Nephron progenitor cell (in vitro differentiated cells): ENCODE results near the gene CEP43.

ENCODE experiments used
- DNase-seq: peaks from one replicate; pipeline ENCODE4 v3.0.0; 2021
- H3K27ac Mint-ChIP-seq: 2 replicates; pipeline ENCODE4 v1.8.0; 2021; ENCODE audit warnings: mild to moderate bottlenecking, moderate library complexity, mixed read lengths
- H3K27me3 Mint-ChIP-seq: 2 replicates; pipeline ENCODE4 v1.8.0; 2021; ENCODE audit warnings: mild to moderate bottlenecking, low read depth, mixed read lengths; ENCODE audit not compliant: poor library complexity
- H3K36me3 Mint-ChIP-seq: 2 replicates; pipeline ENCODE4 v1.8.0; 2021; ENCODE audit warnings: low read depth, mixed read lengths
- H3K4me1 Mint-ChIP-seq: 2 replicates; pipeline ENCODE4 v1.8.0; 2021; ENCODE audit warnings: mixed read lengths
- H3K4me3 Mint-ChIP-seq: 2 replicates; pipeline ENCODE4 v1.8.0; 2021; ENCODE audit warnings: mild to moderate bottlenecking, moderate library complexity, mixed read lengths
- H3K9me3 Mint-ChIP-seq: 2 replicates; pipeline ENCODE4 v1.8.0; 2021; ENCODE audit warnings: mild to moderate bottlenecking, moderate library complexity, mixed read lengths
- TF ChIP-seq, protein P1 (sequence below): fragments of 200-600 bp; sonication (generic); IDR thresholded peaks from 2 replicates; pipeline ENCODE4 v1.5.0; 2021; ENCODE audit warnings: antibody characterized with exemption

Gene CEP43

DNA sequence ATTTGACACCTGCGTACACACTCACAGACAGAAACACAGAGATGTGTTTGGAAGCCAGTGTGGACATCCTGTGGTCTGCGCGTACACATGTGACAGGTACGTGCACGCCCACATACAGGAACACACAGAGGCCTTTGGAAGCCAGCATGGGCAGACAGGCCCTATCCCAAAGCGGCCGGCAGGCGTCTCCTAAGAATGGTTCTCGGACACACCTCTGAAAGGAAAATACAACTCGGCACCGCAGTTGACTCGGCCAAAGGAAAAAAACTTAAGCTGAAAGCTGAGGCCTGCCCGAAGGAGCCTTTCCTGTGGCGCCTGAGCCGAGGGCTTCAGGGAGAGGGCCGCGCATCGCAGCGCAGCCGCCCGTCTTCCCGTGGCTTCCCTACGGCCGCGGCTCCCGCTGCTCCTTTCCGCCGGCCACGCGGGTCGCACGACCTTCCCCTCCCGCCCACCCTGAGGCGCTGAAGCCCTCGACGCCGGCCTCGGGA is 1.4 kb upstream of the CEP43 start:
- DNase-seq: no peak
- H3K27ac Mint-ChIP-seq: no peak overlapping the region
- H3K4me1 Mint-ChIP-seq: peaks cover 33% of the 10 kb centered on the region
- peaks cover 35% of the 10 kb centered on the region for H3K9me3 Mint-ChIP-seq
- H3K36me3 Mint-ChIP-seq: peaks cover 55% of the 10 kb centered on the region
- H3K4me3 Mint-ChIP-seq: peak overlapping the region; percentile 80
- no peaks in the 10 kb centered on the region for H3K27me3 Mint-ChIP-seq
- TF ChIP-seq, protein P1, sequence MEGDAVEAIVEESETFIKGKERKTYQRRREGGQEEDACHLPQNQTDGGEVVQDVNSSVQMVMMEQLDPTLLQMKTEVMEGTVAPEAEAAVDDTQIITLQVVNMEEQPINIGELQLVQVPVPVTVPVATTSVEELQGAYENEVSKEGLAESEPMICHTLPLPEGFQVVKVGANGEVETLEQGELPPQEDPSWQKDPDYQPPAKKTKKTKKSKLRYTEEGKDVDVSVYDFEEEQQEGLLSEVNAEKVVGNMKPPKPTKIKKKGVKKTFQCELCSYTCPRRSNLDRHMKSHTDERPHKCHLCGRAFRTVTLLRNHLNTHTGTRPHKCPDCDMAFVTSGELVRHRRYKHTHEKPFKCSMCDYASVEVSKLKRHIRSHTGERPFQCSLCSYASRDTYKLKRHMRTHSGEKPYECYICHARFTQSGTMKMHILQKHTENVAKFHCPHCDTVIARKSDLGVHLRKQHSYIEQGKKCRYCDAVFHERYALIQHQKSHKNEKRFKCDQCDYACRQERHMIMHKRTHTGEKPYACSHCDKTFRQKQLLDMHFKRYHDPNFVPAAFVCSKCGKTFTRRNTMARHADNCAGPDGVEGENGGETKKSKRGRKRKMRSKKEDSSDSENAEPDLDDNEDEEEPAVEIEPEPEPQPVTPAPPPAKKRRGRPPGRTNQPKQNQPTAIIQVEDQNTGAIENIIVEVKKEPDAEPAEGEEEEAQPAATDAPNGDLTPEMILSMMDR: peak; percentile 21

DNA sequence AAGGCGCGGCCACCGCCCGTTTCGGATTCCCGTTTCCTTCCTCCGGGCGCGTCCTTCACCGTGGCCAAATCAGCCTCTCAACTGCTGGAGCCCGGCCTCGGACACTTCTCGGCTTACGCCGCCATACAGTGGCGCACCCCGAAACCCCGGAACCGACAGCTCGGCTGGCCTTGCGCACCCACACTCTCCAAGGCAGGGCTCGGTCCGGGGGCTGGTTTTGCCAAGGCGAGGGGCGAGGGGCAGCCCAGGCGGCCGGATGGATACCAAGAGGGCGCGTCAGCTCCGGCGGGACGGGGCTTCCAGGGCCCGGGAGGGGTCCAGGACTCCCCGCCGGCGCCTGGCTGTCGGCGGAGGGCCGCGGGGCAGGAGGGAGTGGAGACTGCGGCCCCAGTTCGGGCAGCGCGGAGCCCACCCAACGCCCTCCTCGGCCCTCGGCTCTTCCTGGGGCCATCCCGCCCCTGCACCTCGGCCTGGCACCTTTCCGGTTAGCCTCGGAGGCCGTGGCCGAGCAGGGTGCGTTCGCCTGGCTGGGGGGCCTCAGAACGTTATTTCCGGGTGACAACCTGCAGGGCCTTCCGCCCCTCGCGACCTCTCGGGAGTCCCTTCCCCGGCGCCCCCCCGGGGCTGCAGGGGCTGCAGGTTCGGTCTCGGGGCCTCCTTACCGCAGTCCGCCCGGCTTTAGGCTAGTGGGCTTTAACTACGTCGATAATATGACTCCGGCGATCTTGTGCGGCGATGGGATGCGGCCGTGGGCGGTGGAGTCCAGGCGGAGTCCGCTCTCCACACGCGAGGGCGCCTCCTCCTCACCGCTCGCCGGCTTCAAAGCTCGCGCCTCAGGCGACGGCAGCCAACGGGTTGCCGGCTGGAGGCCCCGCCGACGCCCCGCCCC is 697 bp upstream of the CEP43 start:
- Mint-ChIP-seq H3K4me3 (peak overlapping the region; percentile 96), H3K4me1 (peaks cover 33% of the 10 kb centered on the region), H3K36me3 (peaks cover 48% of the 10 kb centered on the region), H3K27me3 (no peaks in the 10 kb centered on the region), H3K9me3 (peaks cover 29% of the 10 kb centered on the region), H3K27ac (no peak overlapping the region)
- peak; percentile 57 for DNase-seq
- TF ChIP-seq, protein P1: no peak

DNA sequence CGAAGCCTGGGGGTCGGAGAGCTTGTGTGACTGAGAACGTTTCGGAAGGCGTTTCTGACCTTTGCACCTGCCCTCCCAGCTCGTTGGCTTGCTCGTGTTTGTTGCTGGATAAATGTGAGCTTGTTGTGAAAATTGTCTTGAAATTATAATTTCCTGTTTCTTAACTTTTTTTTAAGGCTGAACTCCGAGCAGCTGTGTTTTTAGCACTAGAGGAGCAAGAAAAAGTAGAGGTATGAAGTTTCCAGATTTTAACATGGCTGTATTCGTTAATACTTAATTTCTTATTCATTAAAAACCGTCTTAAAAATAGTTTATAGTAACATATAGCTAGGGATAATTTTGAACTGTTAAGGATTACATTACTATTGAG is 672 bp downstream of the CEP43 start:
- no peaks in the 10 kb centered on the region for H3K27me3 Mint-ChIP-seq
- DNase-seq: no peak
- peak overlapping the region; percentile 84 for H3K27ac Mint-ChIP-seq
- TF ChIP-seq, protein P1: no peak
- peaks cover 45% of the 10 kb centered on the region for H3K36me3 Mint-ChIP-seq
- peaks cover 33% of the 10 kb centered on the region for H3K4me1 Mint-ChIP-seq
- peaks cover 16% of the 10 kb centered on the region for H3K9me3 Mint-ChIP-seq
- peak overlapping the region; percentile 96 for H3K4me3 Mint-ChIP-seq

DNA sequence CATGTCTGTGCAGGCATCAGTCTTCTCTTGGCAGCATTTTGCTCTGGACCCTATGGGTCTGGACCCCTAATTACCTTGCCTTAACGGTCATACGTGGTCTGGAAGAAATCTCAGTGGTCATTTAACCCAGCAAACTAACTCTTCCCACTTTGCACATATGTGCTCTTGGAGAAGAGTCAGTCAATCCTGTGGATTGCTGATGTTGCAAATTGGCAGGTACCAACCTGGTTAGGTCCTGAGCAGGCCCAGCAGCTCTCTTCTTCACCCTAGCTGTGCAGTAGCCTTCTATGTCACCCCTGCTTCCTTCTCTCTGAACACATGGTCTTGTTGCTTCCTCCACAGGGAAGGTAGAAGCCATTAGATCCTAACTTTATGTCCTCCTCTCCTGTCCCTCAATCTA is 1.6 kb downstream of the CEP43 start:
- TF ChIP-seq, protein P1: no peak
- peak overlapping the region; percentile 86 for H3K27ac Mint-ChIP-seq
- H3K36me3 Mint-ChIP-seq: peaks cover 45% of the 10 kb centered on the region
- H3K27me3 Mint-ChIP-seq: no peaks in the 10 kb centered on the region
- H3K9me3 Mint-ChIP-seq: peaks cover 9% of the 10 kb centered on the region
- no peak for DNase-seq
- H3K4me3 Mint-ChIP-seq: peak overlapping the region; percentile 96
- peaks cover 33% of the 10 kb centered on the region for H3K4me1 Mint-ChIP-seq

DNA sequence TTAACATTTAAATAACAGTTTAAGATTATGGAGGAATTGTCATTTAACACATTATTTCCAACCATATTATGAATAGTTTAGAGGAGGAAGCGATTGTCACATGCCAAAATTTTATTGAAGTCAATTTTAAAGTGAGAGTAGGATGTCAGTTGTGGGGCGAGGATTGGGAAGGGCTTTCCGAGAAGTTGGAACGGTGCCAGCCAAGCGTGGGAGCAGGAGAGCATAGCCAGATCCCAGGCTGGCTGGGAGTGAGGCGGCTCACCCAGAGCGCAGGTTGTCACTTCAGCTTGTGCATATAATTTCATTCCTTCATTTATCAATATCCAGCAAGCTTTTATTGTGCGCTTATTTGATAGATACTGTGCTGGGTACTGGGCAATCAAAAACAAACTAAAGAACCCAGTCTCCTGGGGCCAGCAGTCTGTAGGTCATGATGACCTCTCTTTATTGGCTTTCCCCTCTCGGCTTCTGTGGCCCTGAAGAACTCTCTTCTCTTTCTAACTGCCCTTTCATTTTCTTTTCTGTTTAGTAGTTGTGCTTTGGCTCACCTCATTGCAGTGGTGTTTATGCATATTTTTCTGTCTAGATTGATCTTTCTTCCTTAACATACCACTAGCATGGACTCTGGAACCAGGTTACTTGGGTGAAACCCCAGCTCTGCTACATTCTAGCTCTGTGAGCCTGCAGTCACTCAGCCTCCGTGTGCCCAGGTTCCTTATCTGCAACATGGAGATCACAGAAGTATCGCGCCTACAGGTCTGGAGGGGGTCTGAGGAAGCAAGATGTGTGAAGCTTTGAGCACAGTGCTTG is 6.4 kb downstream of the CEP43 start:
- Mint-ChIP-seq H3K27me3 (no peaks in the 10 kb centered on the region), H3K4me1 (peaks cover 27% of the 10 kb centered on the region), H3K36me3 (peaks cover 67% of the 10 kb centered on the region), H3K27ac (no peak overlapping the region), H3K4me3 (no peak overlapping the region), H3K9me3 (no peaks in the 10 kb centered on the region)
- TF ChIP-seq, protein P1: no peak
- DNase-seq: no peak
